HG02852 (cell line): ENCODE measurements around the gene SYCE3.
"Not testable (repeated sequence)": the region's sequence is repeated elsewhere in the genome, so short reads cannot be mapped to it uniquely, and the experiment has no call there.

Source experiments
- ATAC-seq: cut with Tn5 transposase; IDR thresholded peaks from one replicate; pipeline ENCODE4 v1.9.1; 2021; ENCODE audit warnings: mild to moderate bottlenecking, moderate library complexity; ENCODE audit not compliant: unreplicated experiment

SYCE3 gene

GRCh38 chr22:50562523-50563412 is at the start of gene SYCE3:
Gene SYCE3 (minus strand): TSS chr22:50562919. CDS start chr22:50556405, 6,514 bp downstream.
- peak; percentile 91 for ATAC-seq

GRCh38 chr22:50612168-50612527 is 49.4 kb upstream of the SYCE3 start:
- no peak for ATAC-seq

GRCh38 chr22:50611341-50612060 is 48.8 kb upstream of the SYCE3 start:
- no peak for ATAC-seq

GRCh38 chr22:50610581-50610980 is 47.9 kb upstream of the SYCE3 start:
- no peak for ATAC-seq

- ATAC-seq: no peak
Measured at GRCh38 chr22:50610041-50610451, 47.3 kb upstream of the SYCE3 start.

- ATAC-seq: no peak
Measured at GRCh38 chr22:50609599-50609998, 46.9 kb upstream of the SYCE3 start.

GRCh38 chr22:50608996-50609395 is 46.3 kb upstream of the SYCE3 start:
- no peak for ATAC-seq

GRCh38 chr22:50608058-50608840 is 45.5 kb upstream of the SYCE3 start:
- not testable (repeated sequence) for ATAC-seq

- ATAC-seq: no peak
Measured at GRCh38 chr22:50607659-50608020, 44.9 kb upstream of the SYCE3 start.

GRCh38 chr22:50606946-50607658 is 44.4 kb upstream of the SYCE3 start:
- no peak for ATAC-seq

GRCh38 chr22:50606165-50606945 is 43.6 kb upstream of the SYCE3 start:
- ATAC-seq: no peak

- ATAC-seq: no peak
Measured at GRCh38 chr22:50605613-50606074, 42.9 kb upstream of the SYCE3 start.

GRCh38 chr22:50605002-50605612 is 42.4 kb upstream of the SYCE3 start:
- ATAC-seq: no peak

GRCh38 chr22:50604256-50605001 is 41.7 kb upstream of the SYCE3 start:
- ATAC-seq: no peak

GRCh38 chr22:50603511-50604255 is 41.0 kb upstream of the SYCE3 start:
- no peak for ATAC-seq

- ATAC-seq: no peak
Measured at GRCh38 chr22:50602338-50602700, 39.6 kb upstream of the SYCE3 start.

- ATAC-seq: no peak
Measured at GRCh38 chr22:50601669-50602337, 39.1 kb upstream of the SYCE3 start.
